Measurements from ENCODE around the gene N4BP2. TPM values are rescaled to one million over a fixed set of nuclear protein-coding genes. Genes with fewer than 3 reads are reported as not detected.

The N4BP2 gene
- total RNA-seq, 6 experiments from 2014 or later, result 1.0 to 2.1 (median 1.9) TPM

DNA sequence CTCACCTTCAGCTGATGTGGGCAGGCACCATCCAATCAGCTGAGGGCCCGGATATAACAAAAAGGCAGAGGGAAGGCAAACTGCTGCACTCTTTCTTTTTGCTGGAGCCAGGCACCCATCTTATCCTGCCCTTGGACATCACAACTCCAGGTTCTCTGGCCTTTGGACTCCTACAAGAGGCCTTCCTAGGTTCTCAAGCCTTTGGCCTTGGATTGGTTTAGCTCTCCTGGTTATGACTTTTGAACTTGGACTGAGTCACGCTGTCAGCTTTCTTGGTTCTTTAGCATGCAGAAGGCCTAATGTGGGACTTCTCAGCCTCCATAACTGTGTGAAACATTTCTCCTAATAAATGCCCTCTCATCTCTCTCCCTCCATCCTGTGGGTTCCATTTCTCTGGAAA lies 23.0 kb upstream of the N4BP2 start:
- no peak for TF ChIP-seq CTCF (IDR thresholded peaks at IDR 0.05)
- Mint-ChIP-seq H3K27me3 (ENCODE audit: insufficient read depth) (no peaks in the 10 kb centered on the region; the same call in 1 of the 2 replicates), H3K4me3 (no peak overlapping the region), H3K36me3 (ENCODE audit: low read depth) (no peaks in the 10 kb centered on the region), H3K27ac (no peak overlapping the region), H3K9me3 (no peaks in the 10 kb centered on the region), H3K4me1 (ENCODE audit: low read depth) (peaks cover 2% of the 10 kb centered on the region)
- DNase-seq, result no peak

GRCh38 chr4:40038977-40039376 lies 17.7 kb upstream of the N4BP2 start:
- Mint-ChIP-seq H3K4me1 (ENCODE audit: low read depth) (peaks cover 10% of the 10 kb centered on the region), H3K36me3 (ENCODE audit: low read depth) (peaks cover 5% of the 10 kb centered on the region; the same call in 1 of the 2 replicates), H3K27me3 (ENCODE audit: insufficient read depth) (no peaks in the 10 kb centered on the region; the same call in 1 of the 2 replicates), H3K27ac (peak overlapping the region; percentile 32), H3K4me3 (no peak overlapping the region), H3K9me3 (no peaks in the 10 kb centered on the region)
- DNase-seq, result peak; percentile 32
- TF ChIP-seq CTCF (IDR thresholded peaks at IDR 0.05), result no peak

DNA sequence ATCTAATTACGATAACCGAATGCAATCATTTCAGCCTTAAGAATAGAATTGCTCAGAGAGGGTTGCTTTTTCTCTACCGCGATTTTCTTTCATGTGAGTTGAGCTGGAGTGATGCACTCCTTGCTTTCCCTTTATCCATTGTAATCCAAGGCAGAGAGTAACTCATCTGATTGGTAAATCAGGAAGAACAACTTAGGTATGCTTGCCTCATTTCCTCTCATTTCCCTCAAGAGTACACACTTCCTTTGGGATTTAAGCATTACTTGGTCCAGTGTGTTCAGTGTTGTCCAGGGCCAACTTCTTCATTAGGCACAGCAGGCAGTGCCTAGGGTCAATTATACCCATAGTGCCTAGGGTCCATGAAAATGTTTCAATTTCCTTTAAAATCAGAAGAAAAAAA lies 15.7 kb upstream of the N4BP2 start:
- no peak overlapping the region for H3K27ac Mint-ChIP-seq
- no peaks in the 10 kb centered on the region for H3K9me3 Mint-ChIP-seq
- H3K36me3 Mint-ChIP-seq (ENCODE audit: low read depth), result peaks cover 5% of the 10 kb centered on the region; the same call in 1 of the 2 replicates
- no peaks in the 10 kb centered on the region for H3K27me3 Mint-ChIP-seq (ENCODE audit: insufficient read depth)
- peaks cover 11% of the 10 kb centered on the region for H3K4me1 Mint-ChIP-seq (ENCODE audit: low read depth)
- no peak overlapping the region for H3K4me3 Mint-ChIP-seq
- no peak for TF ChIP-seq CTCF (IDR thresholded peaks at IDR 0.05)
- no peak for DNase-seq

- Mint-ChIP-seq H3K36me3 (ENCODE audit: low read depth) (peaks cover 5% of the 10 kb centered on the region; the same call in 1 of the 2 replicates), H3K27me3 (ENCODE audit: insufficient read depth) (no peaks in the 10 kb centered on the region), H3K4me1 (ENCODE audit: low read depth) (peaks cover 13% of the 10 kb centered on the region), H3K27ac (no peak overlapping the region), H3K4me3 (no peak overlapping the region), H3K9me3 (no peaks in the 10 kb centered on the region)
- no peak for TF ChIP-seq CTCF (IDR thresholded peaks at IDR 0.05)
- no peak for DNase-seq
Measured at GRCh38 chr4:40043786-40044185, 12.9 kb upstream of the N4BP2 start.

GRCh38 chr4:40046311-40046980 lies 10.2 kb upstream of the N4BP2 start:
- Mint-ChIP-seq H3K27ac (no peak overlapping the region), H3K27me3 (ENCODE audit: insufficient read depth) (no peaks in the 10 kb centered on the region), H3K4me1 (ENCODE audit: low read depth) (peaks cover 6% of the 10 kb centered on the region), H3K36me3 (ENCODE audit: low read depth) (no peaks in the 10 kb centered on the region), H3K9me3 (no peaks in the 10 kb centered on the region), H3K4me3 (no peak overlapping the region)
- no peak for TF ChIP-seq CTCF (IDR thresholded peaks at IDR 0.05)
- DNase-seq, result peak; percentile 8
